ENCODE data around the gene ADNP.

ADNP gene

DNA sequence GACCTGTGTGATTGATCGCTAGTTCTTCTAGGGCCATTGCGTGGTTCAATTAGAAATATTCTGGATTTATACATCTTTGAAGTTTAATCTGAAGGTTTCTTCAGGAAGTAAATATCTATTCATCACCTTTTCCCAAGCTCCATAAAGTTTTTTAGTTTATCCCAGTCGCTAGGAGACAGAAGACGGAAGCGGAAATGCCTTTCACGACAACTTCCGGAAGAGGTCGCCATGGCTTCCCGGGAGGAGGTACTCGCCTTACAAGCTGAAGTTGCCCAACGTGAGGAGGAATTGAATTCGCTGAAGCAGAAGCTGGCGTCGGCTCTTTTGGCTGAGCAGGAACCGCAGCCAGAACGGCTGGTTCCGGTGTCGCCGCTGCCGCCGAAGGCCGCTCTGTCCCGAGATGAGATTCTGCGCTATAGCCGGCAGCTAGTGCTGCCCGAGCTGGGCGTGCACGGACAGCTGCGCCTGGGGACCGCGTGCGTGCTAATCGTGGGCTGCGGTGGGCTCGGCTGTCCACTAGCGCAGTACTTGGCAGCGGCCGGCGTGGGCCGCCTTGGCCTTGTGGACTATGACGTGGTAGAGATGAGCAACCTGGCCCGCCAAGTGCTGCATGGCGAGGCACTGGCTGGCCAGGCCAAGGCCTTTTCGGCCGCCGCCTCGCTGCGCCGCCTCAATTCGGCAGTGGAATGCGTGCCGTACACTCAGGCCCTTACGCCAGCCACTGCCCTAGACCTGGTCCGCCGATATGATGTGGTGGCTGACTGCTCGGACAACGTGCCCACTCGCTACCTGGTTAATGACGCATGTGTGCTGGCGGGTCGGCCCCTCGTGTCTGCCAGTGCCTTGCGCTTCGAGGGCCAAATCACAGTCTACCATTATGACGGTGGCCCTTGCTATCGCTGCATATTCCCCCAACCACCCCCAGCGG, 27.6 kb upstream of the ADNP start, which contains the start of gene MOCS3:
Gene MOCS3, plus strand, starts transcription at position 204 of the 928 bp plus-strand sequence. Its CDS starts 25 bp downstream, at position 229.
- peaks cover 23 to 31% of the 10 kb centered on the region in 2 experiments for H3K4me1 ChIP-seq (ENCODE audit: control insufficient read depth in 1 of 2, insufficient read depth in 1 of 2, low read depth in 1 of 2, low read length in 1 of 2)
- H3K4me3 ChIP-seq (ENCODE audit: low read depth in 1 of 2, low read length in 1 of 2): peak within 1 kb of the TSS; percentile 84 to 93
- TF ChIP-seq, protein P1, sequence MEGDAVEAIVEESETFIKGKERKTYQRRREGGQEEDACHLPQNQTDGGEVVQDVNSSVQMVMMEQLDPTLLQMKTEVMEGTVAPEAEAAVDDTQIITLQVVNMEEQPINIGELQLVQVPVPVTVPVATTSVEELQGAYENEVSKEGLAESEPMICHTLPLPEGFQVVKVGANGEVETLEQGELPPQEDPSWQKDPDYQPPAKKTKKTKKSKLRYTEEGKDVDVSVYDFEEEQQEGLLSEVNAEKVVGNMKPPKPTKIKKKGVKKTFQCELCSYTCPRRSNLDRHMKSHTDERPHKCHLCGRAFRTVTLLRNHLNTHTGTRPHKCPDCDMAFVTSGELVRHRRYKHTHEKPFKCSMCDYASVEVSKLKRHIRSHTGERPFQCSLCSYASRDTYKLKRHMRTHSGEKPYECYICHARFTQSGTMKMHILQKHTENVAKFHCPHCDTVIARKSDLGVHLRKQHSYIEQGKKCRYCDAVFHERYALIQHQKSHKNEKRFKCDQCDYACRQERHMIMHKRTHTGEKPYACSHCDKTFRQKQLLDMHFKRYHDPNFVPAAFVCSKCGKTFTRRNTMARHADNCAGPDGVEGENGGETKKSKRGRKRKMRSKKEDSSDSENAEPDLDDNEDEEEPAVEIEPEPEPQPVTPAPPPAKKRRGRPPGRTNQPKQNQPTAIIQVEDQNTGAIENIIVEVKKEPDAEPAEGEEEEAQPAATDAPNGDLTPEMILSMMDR (IDR thresholded peaks at IDR 0.05): no peak
- peak within 1 kb of the TSS; percentile 95 for H3K27ac ChIP-seq
- H3K36me3 ChIP-seq: peaks cover 13% of the 10 kb centered on the region
- peaks cover 2% of the 10 kb centered on the region for H3K27me3 ChIP-seq
- H3K9me3 ChIP-seq: no peaks in the 10 kb centered on the region

GRCh38 chr20:50957798-50958614, 26.8 kb upstream of the ADNP start, which contains the start of gene DPM1:
TSS of gene DPM1 (minus strand) at chr20:50958532. CDS start at chr20:50958523, 9 bp downstream.
- TF ChIP-seq, protein P1 (IDR thresholded peaks at IDR 0.05): no peak
- Histone ChIP-seq H3K36me3 (peaks cover 22% of the 10 kb centered on the region), H3K4me3 (ENCODE audit: low read depth in 1 of 2, low read length in 1 of 2) (peak within 1 kb of the TSS; percentile 84 to 93), H3K27me3 (no peaks in the 10 kb centered on the region), H3K27ac (peak within 1 kb of the TSS; percentile 95), H3K4me1 (ENCODE audit: control insufficient read depth in 1 of 2, insufficient read depth in 1 of 2, low read depth in 1 of 2, low read length in 1 of 2) (peaks cover 23 to 31% of the 10 kb centered on the region in 2 experiments), H3K9me3 (no peaks in the 10 kb centered on the region)

DNA sequence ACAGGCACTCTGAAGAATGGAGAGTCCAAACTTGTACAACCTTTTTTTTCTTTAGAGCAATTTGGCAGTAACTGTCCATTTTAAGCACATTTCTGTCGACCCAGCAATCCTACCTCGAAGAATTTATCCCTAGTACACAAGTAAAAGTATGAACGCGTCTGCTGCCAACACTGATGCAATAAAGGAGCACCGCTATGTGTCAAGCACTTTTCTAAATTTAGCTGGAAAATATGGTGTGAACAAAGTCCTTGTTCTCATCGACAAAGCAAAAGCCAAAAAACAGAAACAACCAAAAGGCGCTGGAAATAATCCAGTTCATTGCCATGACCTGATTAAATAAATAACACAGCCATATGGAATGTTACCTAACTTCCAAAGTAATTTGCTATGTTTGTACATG, 26.0 kb upstream of the ADNP start:
- peak overlapping the region; percentile 84 to 93 for H3K4me3 ChIP-seq (ENCODE audit: low read depth in 1 of 2, low read length in 1 of 2)
- TF ChIP-seq, protein P1 (IDR thresholded peaks at IDR 0.05): no peak

DNA sequence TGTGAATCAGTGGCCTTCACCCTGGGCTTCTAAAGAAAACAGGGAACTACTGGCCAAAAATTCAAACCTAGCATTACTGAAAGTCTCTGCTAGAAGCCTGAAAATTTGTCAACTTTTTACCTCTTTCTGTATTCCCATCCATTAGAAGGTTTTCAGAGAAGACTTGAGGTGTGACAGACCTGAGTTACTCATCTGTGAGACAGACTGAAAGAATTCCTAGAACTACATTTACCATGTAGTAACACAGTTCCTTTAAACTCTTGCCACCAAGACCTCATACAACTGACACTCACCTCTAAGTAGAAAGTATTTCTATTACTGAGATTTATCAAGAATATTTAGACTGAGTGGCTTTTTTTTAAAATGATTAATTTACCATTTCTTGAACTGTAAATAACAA, 22.6 kb upstream of the ADNP start:
- no peak overlapping the region for H3K27ac ChIP-seq
- H3K27me3 ChIP-seq: no peaks in the 10 kb centered on the region
- no peaks in the 10 kb centered on the region for H3K9me3 ChIP-seq
- H3K36me3 ChIP-seq: peaks cover 61% of the 10 kb centered on the region
- H3K4me1 ChIP-seq (ENCODE audit: control insufficient read depth in 1 of 2, insufficient read depth in 1 of 2, low read depth in 1 of 2, low read length in 1 of 2): peaks cover 11 to 18% of the 10 kb centered on the region in 2 experiments
- TF ChIP-seq, protein P1 (IDR thresholded peaks at IDR 0.05): no peak
- H3K4me3 ChIP-seq (ENCODE audit: low read depth in 1 of 2, low read length in 1 of 2): no peak overlapping the region

More for the DNA sequence above, 26.0 kb upstream of the ADNP start:
- Histone ChIP-seq H3K4me1 (ENCODE audit: control insufficient read depth in 1 of 2, insufficient read depth in 1 of 2, low read depth in 1 of 2, low read length in 1 of 2) (peaks cover 23 to 31% of the 10 kb centered on the region in 2 experiments), H3K27ac (peak overlapping the region; percentile 95), H3K9me3 (no peaks in the 10 kb centered on the region), H3K27me3 (no peaks in the 10 kb centered on the region), H3K36me3 (peaks cover 28% of the 10 kb centered on the region)

- Histone ChIP-seq H3K9me3 (no peaks in the 10 kb centered on the region), H3K36me3 (peaks cover 67% of the 10 kb centered on the region), H3K27me3 (no peaks in the 10 kb centered on the region), H3K4me3 (ENCODE audit: low read depth in 1 of 2, low read length in 1 of 2) (no peak overlapping the region), H3K4me1 (ENCODE audit: control insufficient read depth in 1 of 2, insufficient read depth in 1 of 2, low read depth in 1 of 2, low read length in 1 of 2) (peaks cover 10 to 18% of the 10 kb centered on the region in 2 experiments), H3K27ac (no peak overlapping the region)
- TF ChIP-seq, protein P1 (IDR thresholded peaks at IDR 0.05): no peak
Measured at GRCh38 chr20:50953196-50953595, 22.0 kb upstream of the ADNP start.

Data from neutrophil (primary cell).